A549 (cell line): ENCODE results near the gene MYB. TPM values are rescaled to one million over a fixed set of nuclear protein-coding genes. Genes with fewer than 3 reads are reported as not detected.

Experiments used
- ATAC-seq, 2 experiments: fragments of 200-7000 bp in 1 of 2; fragments of >200 bp in 1 of 2; cut with Nextera tagmentation in 1 of 2; cut with Tn5 transposase in 1 of 2; 3 replicates each; pipeline versions ENCODE4 v1.8.0 to v1.9.1; 2018 to 2020; ENCODE audit warnings: mild to moderate bottlenecking in 1 of 2, moderate library complexity in 1 of 2
- CTCF ChIA-PET: fragments of 300-600 bp; sonication (Branson Sonifier 250); formaldehyde crosslinking; extraction: SDS; loops from one replicate; lab custom pipeline; 2021; ENCODE audit warnings: antibody characterized with exemption, inconsistent platforms; lab: Yijun Ruan, JAX
- POLR2A ChIA-PET: fragments of 350-600 bp; formaldehyde crosslinking; extraction: SDS; loops from one replicate; lab custom pipeline; 2021; ENCODE audit warnings: antibody characterized with exemption, inconsistent platforms; lab: Yijun Ruan, JAX
- DNase-seq, 2 experiments: peaks; one replicate each; pipeline versions ENCODE4 v3.0.0 to v3.0.0-alpha.2; 2011 to 2016; ENCODE audit warnings: low read depth in 1 of 2, low spot score in 1 of 2
- FAIRE-seq: peaks from 2 replicates; lab custom pipeline; 2011; peaks lifted over from hg19 to GRCh38; lab: Jason Lieb, UNC
- H3K27ac ChIP-seq, 2 experiments: fragments of >200 bp; sonication (Bioruptor Twin); formaldehyde crosslinking; 3 replicates each; pipeline ENCODE4 v1.5.1; 2016 to 2017
- H3K4me1 ChIP-seq: fragments of >200 bp; sonication (Bioruptor Twin); formaldehyde crosslinking; 3 replicates; pipeline ENCODE4 v1.6.1; 2016
- H3K4me2 ChIP-seq: fragments of >200 bp; sonication (Bioruptor Twin); formaldehyde crosslinking; 3 replicates; pipeline ENCODE4 v1.6.1; 2016
- H3K4me3 ChIP-seq: fragments of >200 bp; sonication (Bioruptor Twin); formaldehyde crosslinking; 3 replicates; pipeline ENCODE4 v1.5.1; 2016
- H3K9me3 ChIP-seq: fragments of >200 bp; sonication (Bioruptor Twin); formaldehyde crosslinking; 3 replicates; pipeline ENCODE4 v1.6.1; 2016
- BHLHE40 ChIP-seq: IDR thresholded peaks from 2 replicates; pipeline ENCODE4 v1.6.1; 2012; ENCODE audit warnings: low read depth, low read length, inconsistent platforms
- CEBPB ChIP-seq, 2 experiments: fragments of >200 bp in 1 of 2; sonication (Bioruptor Twin) in 1 of 2; formaldehyde crosslinking in 1 of 2; IDR thresholded peaks; 2 replicates each; pipeline ENCODE4 v1.6.1; 2012 to 2016
- CHD2 ChIP-seq: fragments of 150-350 bp; IDR thresholded peaks from 2 replicates; pipeline ENCODE4 v1.6.1; 2014; ENCODE audit warnings: low read length; ENCODE audit not compliant: partially characterized antibody
- EHMT2 ChIP-seq: fragments of 200-600 bp; sonication (generic); IDR thresholded peaks from 2 replicates; pipeline ENCODE4 v1.6.1; 2016; ENCODE audit warnings: antibody characterized with exemption, low read depth, mild to moderate bottlenecking, moderate library complexity
- ELK1 ChIP-seq: fragments of 150-350 bp; IDR thresholded peaks from 2 replicates; pipeline ENCODE4 v1.6.1; 2014; ENCODE audit warnings: low read depth, mild to moderate bottlenecking, low read length
- EP300 ChIP-seq, 2 experiments: fragments of >200 bp; sonication (Bioruptor Twin); formaldehyde crosslinking; IDR thresholded peaks; 2 replicates in 1 of 2; 3 replicates in 1 of 2; pipeline ENCODE4 v1.6.1; 2016 to 2017
- GATA3 ChIP-seq: IDR thresholded peaks from 2 replicates; pipeline ENCODE4 v1.6.1; 2012; ENCODE audit warnings: borderline replicate concordance
- HEYL ChIP-seq: fragments of 250-450 bp; sonication (Bioruptor Pico); IDR thresholded peaks from 2 replicates; pipeline ENCODE4 v1.8.0; 2021; ENCODE audit warnings: mild to moderate bottlenecking, moderate library complexity
- HMGXB4 ChIP-seq: fragments of 250-450 bp; sonication (Bioruptor Pico); IDR thresholded peaks from 2 replicates; pipeline ENCODE4 v1.5.0; 2021; ENCODE audit warnings: mild to moderate bottlenecking, moderate library complexity, borderline replicate concordance
- JUNB ChIP-seq: fragments of >200 bp; sonication (Bioruptor Twin); formaldehyde crosslinking; IDR thresholded peaks from 2 replicates; pipeline ENCODE4 v1.6.1; 2016
- MAX ChIP-seq: IDR thresholded peaks from 2 replicates; pipeline ENCODE4 v1.6.1; 2012
- NPAS2 ChIP-seq: fragments of 250-450 bp; sonication (Bioruptor Pico); IDR thresholded peaks from 2 replicates; pipeline ENCODE4 v1.8.0; 2022; ENCODE audit warnings: mild to moderate bottlenecking, moderate library complexity, borderline replicate concordance
- REST ChIP-seq: fragments of 200-600 bp; sonication (generic); IDR thresholded peaks from 2 replicates; pipeline ENCODE4 v1.6.1; 2016; ENCODE audit warnings: antibody characterized with exemption, mild to moderate bottlenecking, moderate library complexity
- SREBF2 ChIP-seq: fragments of 450-650 bp; IDR thresholded peaks from 2 replicates; pipeline ENCODE4 v1.6.1; 2014; ENCODE audit warnings: mild to moderate bottlenecking, moderate library complexity
- ZC3H11A ChIP-seq: fragments of 450-650 bp; IDR thresholded peaks from 2 replicates; pipeline ENCODE4 v1.6.1; 2014; ENCODE audit warnings: antibody characterized with exemption, mild to moderate bottlenecking
- ZFP36 ChIP-seq: fragments of 450-650 bp; IDR thresholded peaks from 2 replicates; pipeline ENCODE4 v1.6.1; 2014; ENCODE audit warnings: borderline replicate concordance; ENCODE audit not compliant: partially characterized antibody
- WGBS: methylation state at CpG from one replicate; pipeline ENCODE4 v1.1.6; 2017; ENCODE audit errors: missing lambda C conversion rate; 5-methylcytosine and 5-hydroxymethylcytosine counted together
- polyA plus RNA-seq, 4 experiments: library from polyadenylated mRNA; depleted of rRNA in 3 of 4; stranded (reverse); fragments of >200 nt; fragmentation: RNase III in 1 of 4; extraction: RNeasy Plus Mini Kit Qiagen cat#74134 plus additional on column Dnase treatment in 1 of 4; gene quantifications; 2 replicates in 3 of 4; 3 replicates in 1 of 4; pipeline ENCODE4 v1.2.3, GENCODE V29; 2011 to 2017

The MYB gene
- polyA plus RNA-seq, 2 of the 4 experiments (the other 2 are of a cell fraction): 0.22 to 0.27 TPM

- ChIA-PET POLR2A (no interaction called here), CTCF (no interaction called here)
- DNase-seq: no peak
- no peak overlapping the region for H3K27ac ChIP-seq
- H3K4me2 ChIP-seq: no peak overlapping the region
- no peak for TF ChIP-seq SREBF2
- no peak for TF ChIP-seq REST
- TF ChIP-seq JUNB: no peak
- no peak for TF ChIP-seq CHD2
- TF ChIP-seq HMGXB4 (CRISPR knock-in tag): no peak
- TF ChIP-seq EHMT2: no peak
- TF ChIP-seq BHLHE40: no peak
- no peak for TF ChIP-seq ELK1
- H3K9me3 ChIP-seq: no peaks in the 10 kb centered on the region
- WGBS: 16% methylated on average over 1 of the region's 1 CpG
- no peak for FAIRE-seq
- ATAC-seq: no peak
- no peak overlapping the region for H3K4me3 ChIP-seq
- no peaks in the 10 kb centered on the region for H3K4me1 ChIP-seq
Measured at GRCh38 chr6:135221505-135221904, 40.4 kb downstream of the MYB start.

- no peak for FAIRE-seq
- ChIA-PET POLR2A (no interaction called here), CTCF (no interaction called here)
- ATAC-seq: no peak
- Histone ChIP-seq H3K4me2 (no peak overlapping the region), H3K9me3 (no peaks in the 10 kb centered on the region), H3K4me3 (no peak overlapping the region), H3K4me1 (no peaks in the 10 kb centered on the region), H3K27ac (no peak overlapping the region)
- WGBS: 77% methylated on average over 5 of the region's 5 CpGs
- TF ChIP-seq ELK1 (no peak), EHMT2 (no peak), MAX (no peak), JUNB (no peak), NPAS2 (CRISPR knock-in tag) (no peak), GATA3 (no peak), HEYL (no peak), ZFP36 (no peak)
- no peak for DNase-seq
Measured at GRCh38 chr6:135222623-135223022, 41.5 kb downstream of the MYB start.

- Histone ChIP-seq H3K4me2 (no peak overlapping the region), H3K9me3 (no peaks in the 10 kb centered on the region), H3K27ac (no peak overlapping the region), H3K4me3 (no peak overlapping the region), H3K4me1 (no peaks in the 10 kb centered on the region)
- TF ChIP-seq ZC3H11A: no peak
- no peak for TF ChIP-seq EP300 (IDR thresholded peaks at IDR 0.05)
- TF ChIP-seq CEBPB (IDR thresholded peaks at IDR 0.05): no peak
- 68% methylated on average over 6 of the region's 6 CpGs for WGBS
- FAIRE-seq (no peak), DNase-seq (no peak), ATAC-seq (no peak)
- CTCF ChIA-PET: interaction anchor here (0.7 kb wide), 1 partner anchor 1121 kb away, joined by 3 read pairs; no protein-coding TSS in a partner anchor
- POLR2A ChIA-PET: no interaction called here
Measured at GRCh38 chr6:135224037-135224647, 43.0 kb downstream of the MYB start.
